Activated naive CD4-positive, alpha-beta T cell treated with anti-CD3 and anti-CD28 coated beads, Interleukin-2, amount 10 ng/mL, durations not matched to agents 7 days and 5 days (primary cell): ENCODE results near the gene CDS2.
A peak's percentile ranks its signal among the peaks of the same experiment; 100 is the strongest.

Experiments
- CTCF ChIA-PET: fragments of 350-600 bp; sonication (Branson Sonifier 250); formaldehyde crosslinking; loops from one replicate; lab custom pipeline; 2021; ENCODE audit warnings: antibody characterized with exemption; lab: Charles Lee
- DNase-seq: peaks from one replicate; pipeline ENCODE4 v3.0.0-alpha.2; 2020
- H3K27ac Mint-ChIP-seq: one replicate; pipeline ENCODE4 v1.8.0; 2021; ENCODE audit warnings: mild to moderate bottlenecking, moderate library complexity, mixed read lengths
- H3K27me3 Mint-ChIP-seq: one replicate; pipeline ENCODE4 v1.8.0; 2021; ENCODE audit warnings: mild to moderate bottlenecking, mixed read lengths
- H3K36me3 Mint-ChIP-seq: one replicate; pipeline ENCODE4 v1.8.0; 2021; ENCODE audit warnings: mixed read lengths
- H3K4me1 Mint-ChIP-seq: one replicate; pipeline ENCODE4 v1.8.0; 2021; ENCODE audit warnings: mixed read lengths
- H3K4me3 Mint-ChIP-seq: one replicate; pipeline ENCODE4 v1.8.0; 2021; ENCODE audit warnings: mild to moderate bottlenecking, moderate library complexity, mixed read lengths
- H3K9me3 Mint-ChIP-seq: one replicate; pipeline ENCODE4 v1.8.0; 2021; ENCODE audit warnings: mixed read lengths

Gene CDS2

GRCh38 chr20:5127859-5128424 is 1.1 kb downstream of the CDS2 start:
- no peaks in the 10 kb centered on the region for H3K27me3 Mint-ChIP-seq
- DNase-seq: no peak
- peaks cover 13% of the 10 kb centered on the region for H3K36me3 Mint-ChIP-seq
- H3K4me3 Mint-ChIP-seq: peak overlapping the region; percentile 100
- H3K4me1 Mint-ChIP-seq: peaks cover 58% of the 10 kb centered on the region
- CTCF ChIA-PET: interaction anchor here (1.4 to 5.8 kb wide), 3 partner anchors 41 to 64 kb away, joined by 5 to 108 read pairs (median 6); no protein-coding TSS in a partner anchor
- no peaks in the 10 kb centered on the region for H3K9me3 Mint-ChIP-seq
- H3K27ac Mint-ChIP-seq: peak overlapping the region; percentile 99

GRCh38 chr20:5128886-5129285 is 2.1 kb downstream of the CDS2 start:
- Mint-ChIP-seq H3K36me3 (peaks cover 11% of the 10 kb centered on the region), H3K4me3 (peak overlapping the region; percentile 100), H3K27ac (peak overlapping the region; percentile 99), H3K4me1 (peaks cover 51% of the 10 kb centered on the region), H3K9me3 (no peaks in the 10 kb centered on the region), H3K27me3 (no peaks in the 10 kb centered on the region)
- no peak for DNase-seq
- CTCF ChIA-PET: interaction anchor here (5.8 kb wide), 1 partner anchor 63 kb away, joined by 108 read pairs; no protein-coding TSS in a partner anchor

DNA sequence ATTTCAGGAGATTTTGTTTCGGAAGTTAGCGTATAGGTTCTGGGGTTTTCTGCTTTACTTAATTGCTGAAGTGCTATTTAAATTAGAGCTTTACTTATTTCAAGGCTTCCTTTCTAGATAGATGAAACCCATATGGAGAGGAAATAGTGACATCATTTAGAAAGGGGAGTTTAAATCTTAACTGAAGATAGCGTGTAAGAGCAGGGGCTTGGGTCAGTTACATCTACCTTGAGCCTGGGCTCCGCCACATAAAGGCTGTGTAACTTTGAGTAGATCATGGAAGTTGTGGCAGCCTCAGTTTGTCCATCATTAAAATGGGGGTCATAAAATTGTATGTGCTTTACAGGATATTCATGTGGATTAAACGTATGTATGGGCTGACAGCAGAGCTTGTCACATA is 4.7 kb downstream of the CDS2 start:
- CTCF ChIA-PET: interaction anchor here (0.6 to 1.8 kb wide), 2 partner anchors 61 to 72 kb away, joined by 4 to 9 read pairs; no protein-coding TSS in a partner anchor
- peaks cover 16% of the 10 kb centered on the region for H3K36me3 Mint-ChIP-seq
- no peak overlapping the region for H3K27ac Mint-ChIP-seq
- no peak overlapping the region for H3K4me3 Mint-ChIP-seq
- DNase-seq: no peak
- H3K4me1 Mint-ChIP-seq: peaks cover 35% of the 10 kb centered on the region
- H3K27me3 Mint-ChIP-seq: no peaks in the 10 kb centered on the region
- H3K9me3 Mint-ChIP-seq: no peaks in the 10 kb centered on the region

DNA sequence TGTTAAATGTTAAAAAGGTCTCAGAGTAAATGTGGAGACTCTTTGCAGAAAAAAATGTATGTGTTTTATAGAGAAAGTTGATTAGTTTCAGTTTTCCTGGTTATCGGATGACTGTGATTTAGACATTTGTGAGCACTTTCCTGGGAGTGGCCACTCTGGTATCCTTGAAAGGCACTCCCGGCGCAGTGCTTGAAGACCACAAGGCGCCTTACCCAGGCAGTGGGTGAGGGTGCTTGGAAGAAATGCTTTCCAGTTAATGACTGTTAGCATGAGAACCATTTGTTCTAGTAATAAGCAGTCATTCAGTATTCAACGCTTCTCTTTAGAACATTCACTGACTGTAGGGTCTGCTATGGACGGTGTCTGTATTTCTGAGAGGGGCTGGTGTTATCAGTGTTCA is 7.2 kb downstream of the CDS2 start:
- Mint-ChIP-seq H3K27ac (no peak overlapping the region), H3K9me3 (no peaks in the 10 kb centered on the region), H3K36me3 (peaks cover 5% of the 10 kb centered on the region), H3K4me1 (peaks cover 21% of the 10 kb centered on the region), H3K4me3 (no peak overlapping the region), H3K27me3 (no peaks in the 10 kb centered on the region)
- DNase-seq: no peak
- CTCF ChIA-PET: no interaction called here

GRCh38 chr20:5135363-5136012 is 8.7 kb downstream of the CDS2 start:
- no peaks in the 10 kb centered on the region for H3K9me3 Mint-ChIP-seq
- CTCF ChIA-PET: no interaction called here
- H3K36me3 Mint-ChIP-seq: peaks cover 9% of the 10 kb centered on the region
- no peak overlapping the region for H3K27ac Mint-ChIP-seq
- DNase-seq: no peak
- H3K4me1 Mint-ChIP-seq: peaks cover 17% of the 10 kb centered on the region
- H3K4me3 Mint-ChIP-seq: no peak overlapping the region
- no peaks in the 10 kb centered on the region for H3K27me3 Mint-ChIP-seq

GRCh38 chr20:5136096-5136495 is 9.3 kb downstream of the CDS2 start:
- no peaks in the 10 kb centered on the region for H3K9me3 Mint-ChIP-seq
- no peak overlapping the region for H3K4me3 Mint-ChIP-seq
- H3K4me1 Mint-ChIP-seq: peaks cover 13% of the 10 kb centered on the region
- CTCF ChIA-PET: interaction anchor here (1.2 kb wide), 1 partner anchor 11 kb away, joined by 5 read pairs; no protein-coding TSS in a partner anchor
- no peak overlapping the region for H3K27ac Mint-ChIP-seq
- no peaks in the 10 kb centered on the region for H3K27me3 Mint-ChIP-seq
- H3K36me3 Mint-ChIP-seq: peaks cover 9% of the 10 kb centered on the region
- no peak for DNase-seq

- H3K36me3 Mint-ChIP-seq: peaks cover 15% of the 10 kb centered on the region
- peak overlapping the region; percentile 11 for H3K27ac Mint-ChIP-seq
- no peaks in the 10 kb centered on the region for H3K9me3 Mint-ChIP-seq
- H3K27me3 Mint-ChIP-seq: no peaks in the 10 kb centered on the region
- CTCF ChIA-PET: no interaction called here
- no peak for DNase-seq
- H3K4me3 Mint-ChIP-seq: no peak overlapping the region
- peaks cover 10% of the 10 kb centered on the region for H3K4me1 Mint-ChIP-seq
Observed at GRCh38 chr20:5140195-5140594, 13.4 kb downstream of the CDS2 start.

- Mint-ChIP-seq H3K4me1 (peaks cover 16% of the 10 kb centered on the region), H3K4me3 (no peak overlapping the region), H3K27me3 (no peaks in the 10 kb centered on the region), H3K9me3 (no peaks in the 10 kb centered on the region), H3K36me3 (peaks cover 18% of the 10 kb centered on the region), H3K27ac (no peak overlapping the region)
- no peak for DNase-seq
- CTCF ChIA-PET: no interaction called here
Observed at GRCh38 chr20:5141615-5142014, 14.8 kb downstream of the CDS2 start.

- no peak overlapping the region for H3K4me3 Mint-ChIP-seq
- peaks cover 20% of the 10 kb centered on the region for H3K4me1 Mint-ChIP-seq
- no peaks in the 10 kb centered on the region for H3K27me3 Mint-ChIP-seq
- DNase-seq: no peak
- H3K9me3 Mint-ChIP-seq: no peaks in the 10 kb centered on the region
- H3K36me3 Mint-ChIP-seq: peaks cover 20% of the 10 kb centered on the region
- CTCF ChIA-PET: no interaction called here
- H3K27ac Mint-ChIP-seq: no peak overlapping the region
Observed at GRCh38 chr20:5143851-5144250, 17.0 kb downstream of the CDS2 start.

DNA sequence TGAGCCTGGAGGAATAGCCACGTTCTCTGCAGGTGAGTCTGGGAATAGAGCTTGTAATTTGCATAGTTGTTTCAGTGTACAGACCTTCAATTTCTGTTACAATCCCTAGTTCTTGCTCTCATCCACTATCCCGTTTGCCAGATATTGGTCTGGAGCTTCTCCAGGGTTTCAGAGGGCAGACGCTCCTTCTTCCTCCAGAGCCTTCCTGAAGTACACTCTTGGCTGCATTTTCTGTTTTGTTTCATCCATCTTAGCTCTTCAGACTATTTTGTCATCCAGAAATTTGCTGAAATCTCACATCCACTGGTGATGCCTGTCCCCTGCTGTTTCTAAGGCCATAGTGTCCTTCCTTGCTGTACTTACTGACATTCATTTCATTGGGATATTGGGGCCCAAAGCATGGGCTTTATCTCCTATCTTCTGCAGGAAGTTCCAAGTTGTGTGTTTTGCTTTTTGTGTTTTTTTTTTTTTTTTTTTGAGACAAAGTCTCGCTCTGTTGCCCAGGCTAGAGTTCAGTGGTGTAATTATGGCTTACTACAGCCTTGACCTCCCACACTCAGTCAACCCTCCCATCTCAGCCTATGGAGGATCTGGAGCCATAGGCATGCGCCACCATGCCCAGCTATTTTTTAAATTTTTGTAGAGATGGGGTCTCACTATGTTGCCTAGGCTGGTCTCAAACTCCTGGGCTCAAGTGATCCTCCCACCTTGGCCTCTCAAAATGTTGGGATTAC is 18.7 kb downstream of the CDS2 start:
- peaks cover 20% of the 10 kb centered on the region for H3K4me1 Mint-ChIP-seq
- H3K9me3 Mint-ChIP-seq: no peaks in the 10 kb centered on the region
- peaks cover 16% of the 10 kb centered on the region for H3K36me3 Mint-ChIP-seq
- CTCF ChIA-PET: no interaction called here
- H3K4me3 Mint-ChIP-seq: no peak overlapping the region
- no peak overlapping the region for H3K27ac Mint-ChIP-seq
- H3K27me3 Mint-ChIP-seq: no peaks in the 10 kb centered on the region
- no peak for DNase-seq

DNA sequence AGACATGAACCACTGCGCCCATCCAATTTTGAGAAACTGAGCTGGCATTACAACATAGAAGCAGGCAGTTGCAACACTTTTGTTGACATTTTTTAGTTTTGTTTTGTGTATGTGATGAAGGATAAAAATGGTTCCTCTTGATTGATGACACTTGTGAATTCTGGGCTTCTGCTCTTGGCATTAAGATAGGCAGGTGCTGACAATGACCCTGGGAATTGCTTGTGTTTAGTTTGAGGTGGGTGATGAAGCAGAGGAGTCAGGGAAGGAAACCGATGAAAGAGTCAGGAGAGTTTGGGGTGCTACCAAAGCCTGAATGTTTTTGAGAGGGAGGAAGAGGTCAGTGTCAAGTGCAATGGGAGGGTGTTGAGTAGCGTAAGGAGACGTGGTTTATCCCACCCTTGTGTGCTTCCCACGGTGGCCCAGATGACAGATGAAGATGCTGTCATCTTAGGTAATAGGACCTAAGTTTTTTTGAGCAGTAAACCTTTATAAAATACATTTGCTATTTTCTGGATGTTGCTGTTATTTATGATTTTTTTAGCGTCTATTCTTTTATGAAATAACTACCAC is 19.4 kb downstream of the CDS2 start:
- peak overlapping the region; percentile 20 for H3K27ac Mint-ChIP-seq
- H3K4me3 Mint-ChIP-seq: no peak overlapping the region
- H3K4me1 Mint-ChIP-seq: peaks cover 20% of the 10 kb centered on the region
- DNase-seq: no peak
- CTCF ChIA-PET: no interaction called here
- H3K27me3 Mint-ChIP-seq: no peaks in the 10 kb centered on the region
- H3K9me3 Mint-ChIP-seq: no peaks in the 10 kb centered on the region
- peaks cover 16% of the 10 kb centered on the region for H3K36me3 Mint-ChIP-seq

- Mint-ChIP-seq H3K9me3 (no peaks in the 10 kb centered on the region), H3K27ac (no peak overlapping the region), H3K4me1 (peaks cover 20% of the 10 kb centered on the region), H3K36me3 (peaks cover 13% of the 10 kb centered on the region), H3K4me3 (no peak overlapping the region), H3K27me3 (no peaks in the 10 kb centered on the region)
- CTCF ChIA-PET: interaction anchor here (1.9 kb wide), 1 partner anchor 11 kb away, joined by 5 read pairs; no protein-coding TSS in a partner anchor
- no peak for DNase-seq
Observed at GRCh38 chr20:5146871-5147592, 20.2 kb downstream of the CDS2 start.

- Mint-ChIP-seq H3K4me1 (peaks cover 32% of the 10 kb centered on the region), H3K4me3 (no peak overlapping the region), H3K9me3 (no peaks in the 10 kb centered on the region), H3K27me3 (no peaks in the 10 kb centered on the region), H3K36me3 (peaks cover 18% of the 10 kb centered on the region), H3K27ac (no peak overlapping the region)
- CTCF ChIA-PET: interaction anchor here (0.9 to 1.9 kb wide), 2 partner anchors 12 to 32 kb away, joined by 3 to 5 read pairs; no protein-coding TSS in a partner anchor
- DNase-seq: no peak
Observed at GRCh38 chr20:5148581-5148980, 21.8 kb downstream of the CDS2 start.

DNA sequence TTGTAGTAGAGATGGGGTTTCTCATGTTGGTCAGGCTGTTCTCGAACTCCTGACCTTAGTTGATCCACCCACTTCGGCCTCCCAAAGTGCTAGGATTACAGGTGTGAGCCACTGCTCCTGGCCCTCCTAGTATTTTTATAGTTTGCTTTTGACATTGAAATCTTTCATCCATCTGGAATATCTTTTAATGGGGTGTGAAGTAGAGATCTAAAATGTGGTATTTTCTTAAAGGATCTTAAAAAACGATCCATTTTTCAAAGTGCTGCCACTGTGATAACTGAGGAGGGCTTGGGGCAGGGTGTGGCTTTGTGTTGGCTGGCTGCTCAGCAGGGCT is 23.1 kb downstream of the CDS2 start:
- Mint-ChIP-seq H3K4me3 (no peak overlapping the region), H3K27ac (no peak overlapping the region), H3K36me3 (peaks cover 16% of the 10 kb centered on the region), H3K4me1 (peaks cover 33% of the 10 kb centered on the region), H3K27me3 (no peaks in the 10 kb centered on the region), H3K9me3 (no peaks in the 10 kb centered on the region)
- DNase-seq: no peak
- CTCF ChIA-PET: no interaction called here
